CD4-positive, alpha-beta T cell (primary cell): Measurements from ENCODE around the gene DROSHA. TPM values are rescaled to one million over a fixed set of nuclear protein-coding genes. Genes with fewer than 3 reads are reported as not detected.

Experiments used
- ATAC-seq: fragments of 200-7000 bp; cut with Tn5 transposase; one replicate; pipeline ENCODE4 v1.10.0; 2022; ENCODE audit warnings: mild to moderate bottlenecking; ENCODE audit not compliant: poor library complexity
- CTCF ChIA-PET: fragments of 350-600 bp; sonication (Branson Sonifier 250); formaldehyde crosslinking; loops from one replicate; lab custom pipeline; 2021; ENCODE audit warnings: antibody characterized with exemption, inconsistent platforms; lab: Charles Lee
- POLR2A ChIA-PET: fragments of 350-600 bp; sonication (Branson Sonifier 250); formaldehyde crosslinking; loops from one replicate; lab custom pipeline; 2021; ENCODE audit warnings: antibody characterized with exemption, inconsistent platforms; lab: Charles Lee
- DNase-seq, 14 experiments: peaks; one replicate each; pipeline ENCODE4 v3.0.0-alpha.2; 2013 to 2020; ENCODE audit warnings: mixed read lengths in 2 of 14
- H3K27ac ChIP-seq, 2 donors: one replicate each; pipeline versions ENCODE4 v1.5.1 to v1.7.0; 2013; ENCODE audit warnings: low read length in 2 of 2, low read depth in 1 of 2, mild to moderate bottlenecking in 1 of 2
- H3K27me3 ChIP-seq, 2 experiments: 1 replicate in 1 of 2; 2 replicates in 1 of 2; pipeline versions ENCODE4 v1.6.1 to v1.7.0; 2013; ENCODE audit warnings: low read length in 2 of 2, control low read depth in 1 of 2, mild to moderate bottlenecking in 1 of 2, moderate library complexity in 1 of 2; ENCODE audit not compliant: insufficient read depth in 2 of 2, control insufficient read depth in 1 of 2
- H3K36me3 ChIP-seq: one replicate; pipeline ENCODE4 v1.6.1; 2013; ENCODE audit warnings: low read length, control low read depth; ENCODE audit not compliant: insufficient read depth
- H3K4me1 ChIP-seq: one replicate; pipeline ENCODE4 v1.6.1; 2013; ENCODE audit warnings: low read length, control low read depth; ENCODE audit not compliant: insufficient read depth
- H3K4me3 ChIP-seq: one replicate; pipeline ENCODE4 v1.5.1; 2013; ENCODE audit warnings: mild to moderate bottlenecking, low read length, moderate library complexity
- H3K9me3 ChIP-seq, 2 experiments: 1 replicate in 1 of 2; 2 replicates in 1 of 2; pipeline versions ENCODE4 v1.6.1 to v1.7.0; 2013; ENCODE audit warnings: low read length in 2 of 2, mild to moderate bottlenecking in 2 of 2, control low read depth in 1 of 2, moderate library complexity in 1 of 2; ENCODE audit not compliant: control insufficient read depth in 1 of 2, insufficient read depth in 1 of 2
- H3K27ac Mint-ChIP-seq: one replicate; pipeline ENCODE4 v1.8.0; 2020; ENCODE audit warnings: mixed read lengths
- H3K27me3 Mint-ChIP-seq: one replicate; pipeline ENCODE4 v1.8.0; 2021; ENCODE audit warnings: mixed read lengths
- H3K36me3 Mint-ChIP-seq: one replicate; pipeline ENCODE4 v1.8.0; 2021; ENCODE audit warnings: low read depth, mixed read lengths
- H3K4me1 Mint-ChIP-seq: one replicate; pipeline ENCODE4 v1.8.0; 2021; ENCODE audit warnings: low read depth, mixed read lengths
- H3K4me3 Mint-ChIP-seq: one replicate; pipeline ENCODE4 v1.8.0; 2020; ENCODE audit warnings: mild to moderate bottlenecking, mixed read lengths
- H3K9me3 Mint-ChIP-seq: one replicate; pipeline ENCODE4 v1.8.0; 2020; ENCODE audit warnings: mixed read lengths
- CTCF ChIP-seq: fragments of 200-600 bp; IDR thresholded peaks from one replicate; pipeline ENCODE4 v1.8.0; 2022; ENCODE audit warnings: antibody characterized with exemption, mild to moderate bottlenecking
- intact Hi-C, 2 experiments: fragments of 100-400 bp; cut with DNase I in 1 of 2; cut with micrococcal nuclease in 1 of 2; formaldehyde crosslinking; loops; one replicate each; pipeline versions ENCODE4 v1.15.1 to v1.9.0; 2023 to 2025; cut with DNase I, micrococcal nuclease
- total RNA-seq, 174 experiments: library from RNA in 2 of 174; stranded (reverse) in 2 of 174; gene quantifications; one replicate each; pipeline ENCODE4 v1.2.3 and lab custom pipeline; 2021 to 2026

The DROSHA gene
- total RNA-seq, 2 experiments from 2014 or later, result 28.8 to 38.1 TPM

GRCh38 chr5:31537349-31537748 lies 5.5 kb upstream of the DROSHA start:
- H3K4me1 ChIP-seq, result peaks cover 15% of the 10 kb centered on the region
- H3K27me3 ChIP-seq, result no peaks in the 10 kb centered on the region
- H3K4me3 Mint-ChIP-seq, result no peak overlapping the region
- ChIA-PET CTCF (no interaction called here), POLR2A (no interaction called here)
- peaks cover 40% of the 10 kb centered on the region for H3K4me1 Mint-ChIP-seq
- H3K9me3 Mint-ChIP-seq, result no peaks in the 10 kb centered on the region
- intact Hi-C loops, result loop anchor here in 1 of 2 experiments (10.0 kb wide), 1 partner anchor 637 kb away; the partner anchor contains the start of gene GOLPH3
- no peaks in the 10 kb centered on the region for H3K27me3 Mint-ChIP-seq
- H3K27ac ChIP-seq, result no peak overlapping the region
- no peak for ATAC-seq
- H3K27ac Mint-ChIP-seq, result no peak overlapping the region
- TF ChIP-seq CTCF, result no peak
- peaks cover 84% of the 10 kb centered on the region for H3K36me3 Mint-ChIP-seq
- H3K36me3 ChIP-seq, result peaks cover 77% of the 10 kb centered on the region
- H3K4me3 ChIP-seq, result no peak overlapping the region
- DNase-seq, result no peak
- H3K9me3 ChIP-seq, result no peaks in the 10 kb centered on the region

- peaks cover 45% of the 10 kb centered on the region for H3K4me1 Mint-ChIP-seq
- CTCF ChIA-PET, result no interaction called here
- ATAC-seq (no peak), DNase-seq (no peak)
- no peaks in the 10 kb centered on the region for H3K9me3 Mint-ChIP-seq
- H3K27me3 Mint-ChIP-seq, result no peaks in the 10 kb centered on the region
- no peak overlapping the region for H3K27ac ChIP-seq
- peaks cover 84% of the 10 kb centered on the region for H3K36me3 Mint-ChIP-seq
- H3K27ac Mint-ChIP-seq, result no peak overlapping the region
- no peak overlapping the region for H3K4me3 ChIP-seq
- H3K4me3 Mint-ChIP-seq, result no peak overlapping the region
- no peak for TF ChIP-seq CTCF
- POLR2A ChIA-PET, result no interaction called here
- H3K9me3 ChIP-seq, result no peaks in the 10 kb centered on the region
- H3K27me3 ChIP-seq, result no peaks in the 10 kb centered on the region
- H3K36me3 ChIP-seq, result peaks cover 74% of the 10 kb centered on the region
- H3K4me1 ChIP-seq, result peaks cover 15% of the 10 kb centered on the region
- intact Hi-C loops, result loop anchor here in 1 of 2 experiments (10.0 kb wide), 1 partner anchor 638 kb away; the partner anchor contains the start of gene GOLPH3
Observed at GRCh38 chr5:31536873-31537272, 5.0 kb upstream of the DROSHA start.

- ChIA-PET POLR2A (no interaction called here), CTCF (no interaction called here)
- peaks cover 81% of the 10 kb centered on the region for H3K36me3 Mint-ChIP-seq
- Histone ChIP-seq H3K4me1 (peaks cover 33% of the 10 kb centered on the region), H3K27ac (no peak overlapping the region), H3K9me3 (no peaks in the 10 kb centered on the region), H3K27me3 (no peaks in the 10 kb centered on the region), H3K36me3 (peaks cover 51% of the 10 kb centered on the region), H3K4me3 (no peak overlapping the region)
- no peak for TF ChIP-seq CTCF
- DNase-seq (no peak), ATAC-seq (no peak)
- no peaks in the 10 kb centered on the region for H3K9me3 Mint-ChIP-seq
- H3K27me3 Mint-ChIP-seq, result no peaks in the 10 kb centered on the region
- H3K4me3 Mint-ChIP-seq, result peak overlapping the region; percentile 64
- H3K27ac Mint-ChIP-seq, result peak overlapping the region; percentile 18
- peaks cover 68% of the 10 kb centered on the region for H3K4me1 Mint-ChIP-seq
- intact Hi-C loops, result loop anchor here (5.0 to 10.0 kb wide), 6 partner anchors 558 to 1908 kb away; partner anchors contain the start of genes GOLPH3 (in 1 of the 2), MTMR12 (in 1 of the 2), SUB1 (in 1 of the 2) and TARS1 (in 1 of the 2)
Observed at GRCh38 chr5:31534527-31535046, 2.7 kb upstream of the DROSHA start.
